Occipital lobe (tissue), 3 donors: ENCODE data around the gene PTPRN. TPM values are rescaled to one million over a fixed set of nuclear protein-coding genes. Genes with fewer than 3 reads are reported as not detected.

ENCODE experiments used
- DNase-seq: peaks from one replicate; lab custom pipeline; 2025; lab: John Stamatoyannopoulos, UW
- small RNA-seq: library from RNA; depleted of rRNA; stranded (forward); fragments of <200 nt; gene quantifications from one replicate; pipeline ENCODE3, GENCODE V24; 2014
- total RNA-seq: library from RNA; depleted of rRNA; stranded (reverse); fragments of >200 nt; gene quantifications from one replicate; pipeline ENCODE4 v1.2.3, GENCODE V29; 2014

PTPRN gene
- total RNA-seq, 1 donor from 2014 or later: 32.6 TPM

DNA sequence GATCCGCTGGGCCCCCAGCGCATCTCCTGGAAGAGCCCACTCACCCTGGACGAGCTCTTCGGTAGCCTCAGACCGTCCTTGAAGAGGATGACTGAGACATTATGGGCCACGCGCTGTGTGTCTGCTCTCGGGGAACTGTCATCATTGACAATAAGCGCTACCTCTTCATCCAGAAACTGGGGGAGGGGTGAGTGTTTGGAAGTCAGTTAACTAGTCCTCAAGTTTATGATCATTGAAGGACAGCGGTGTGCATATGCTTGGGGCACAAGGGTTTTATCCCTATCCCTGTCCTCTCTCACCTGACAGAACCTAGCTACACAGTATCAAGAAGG lies 63.3 kb downstream of the PTPRN start:
- DNase-seq: no peak

DNA sequence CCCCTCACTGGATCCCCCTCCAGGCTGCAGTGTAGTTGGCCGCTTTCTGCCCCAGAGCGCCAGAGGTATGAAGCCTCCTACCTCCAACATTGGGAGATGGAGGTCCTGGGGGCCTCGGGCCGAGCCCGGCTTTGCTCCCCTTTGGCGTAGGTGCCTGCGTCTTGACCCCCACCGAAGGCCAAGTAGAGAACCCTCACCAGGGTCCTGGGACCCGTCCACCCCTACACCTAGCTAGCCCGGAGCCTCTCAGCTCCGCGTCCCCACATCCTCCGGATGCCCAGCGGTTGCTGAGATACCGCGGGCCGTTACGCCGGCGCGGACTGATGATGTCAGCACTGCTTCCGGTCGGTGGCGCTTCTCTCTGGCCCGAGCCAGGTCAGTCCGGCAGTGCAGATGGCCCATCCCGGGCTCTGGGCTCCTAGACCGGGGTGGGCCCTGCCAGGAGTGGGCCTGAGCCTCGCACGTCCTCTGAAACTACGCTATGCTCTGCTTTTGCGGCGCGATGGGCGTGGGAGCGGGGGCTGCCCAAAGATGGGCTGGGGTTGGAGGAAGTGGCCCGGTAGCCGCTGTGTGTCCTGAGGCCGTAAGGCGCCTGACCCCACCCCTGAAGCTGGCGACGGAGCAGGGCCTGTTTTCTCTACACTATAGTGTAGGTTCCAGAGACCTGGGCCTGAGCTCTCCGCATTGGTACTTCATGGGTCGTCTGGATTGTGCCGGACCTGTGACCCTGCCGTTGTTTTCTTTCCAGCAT lies 63.9 kb downstream of the PTPRN start, which contains the start of the genes GLB1L and STK16:
Gene GLB1L (minus strand): TSS at position 297 of the 751 bp plus-strand sequence. CDS start 1,871 bp downstream, outside the sequence.
Gene STK16 (plus strand): TSS at position 332 of the 751 bp plus-strand sequence. CDS start 521 bp downstream, outside the sequence.
- DNase-seq: peak; percentile 88

DNA sequence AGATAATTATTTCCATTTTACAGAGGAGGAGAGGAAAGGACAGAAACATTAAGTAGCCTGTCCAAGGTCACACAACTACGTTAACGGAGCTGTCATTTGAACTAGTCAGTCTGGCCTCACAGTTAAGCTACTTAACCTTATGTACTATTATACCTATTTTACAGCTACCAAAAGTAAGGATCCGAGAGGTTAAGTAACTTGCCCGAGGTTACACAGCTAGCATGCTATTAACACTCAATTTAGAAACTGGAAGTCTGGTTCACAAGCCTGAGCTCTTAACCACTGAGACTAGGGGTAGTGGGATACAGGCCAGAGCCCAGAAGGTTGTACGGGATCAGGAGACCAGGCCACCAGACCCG lies 64.4 kb downstream of the PTPRN start:
- DNase-seq: no peak

DNA sequence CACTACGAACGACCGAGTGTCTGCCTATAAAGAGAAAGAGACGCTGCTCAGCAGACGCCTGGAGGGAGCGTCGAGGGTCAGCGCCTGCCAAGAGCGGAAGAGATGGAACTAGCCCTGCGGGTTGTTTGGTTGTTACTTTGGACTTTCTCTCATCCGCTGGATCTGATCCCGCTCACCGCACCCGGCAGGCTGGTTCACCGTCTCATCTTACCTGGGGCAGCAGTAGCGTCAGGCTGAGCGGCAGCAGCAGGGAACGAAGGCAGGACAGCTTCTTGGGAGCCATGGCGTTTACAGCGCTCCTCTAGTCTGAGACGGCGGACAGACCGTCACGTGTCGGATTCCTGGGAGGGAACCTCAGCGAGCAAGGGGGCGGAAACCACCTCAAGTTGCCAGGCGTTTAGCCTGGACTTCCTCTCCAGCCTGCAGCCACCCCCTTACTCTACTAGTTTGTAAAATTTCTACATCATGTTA lies 65.9 kb downstream of the PTPRN start:
- DNase-seq: no peak

Small RNA genes lying within 50 kb of the gene (small RNA-seq; reads per million reads assigned to genes)
- not detected for gene AC053503.3
- 7.0 reads per million, percentile 91 among the genes with 10 or more reads in this experiment for gene MIR153-1

Other genes starting within 250 kb of the PTPRN start
- gene IHH, start 248.5 kb downstream of the PTPRN start, total RNA-seq: 0.16 TPM
- gene NHEJ1, start 148.6 kb downstream of the PTPRN start, total RNA-seq: 9.2 TPM
- gene SLC23A3, start 139.4 kb downstream of the PTPRN start, total RNA-seq: 0.31 TPM
- gene CNPPD1, start 132.5 kb downstream of the PTPRN start, total RNA-seq: 39.3 TPM
- gene RETREG2, start 131.1 kb downstream of the PTPRN start, total RNA-seq: 73.8 TPM
- gene ZFAND2B, start 102.6 kb downstream of the PTPRN start, total RNA-seq: 14.5 TPM
- gene ABCB6, start 90.4 kb downstream of the PTPRN start, total RNA-seq: 32.0 TPM
- 24.5 TPM for gene ATG9A, start 79.8 kb downstream of the PTPRN start, total RNA-seq
- gene ANKZF1, start 79.6 kb downstream of the PTPRN start, total RNA-seq: 40.4 TPM
- 2.7 TPM for gene GLB1L, start 64.0 kb downstream of the PTPRN start, total RNA-seq
- 15.4 TPM for gene STK16, start 63.9 kb downstream of the PTPRN start, total RNA-seq
- not detected for gene TUBA4B, start 56.2 kb downstream of the PTPRN start, total RNA-seq
- gene TUBA4A, start 55.5 kb downstream of the PTPRN start, total RNA-seq: 2.7 TPM
- gene DNAJB2, start 30.0 kb downstream of the PTPRN start, total RNA-seq: 73.2 TPM
- gene RESP18, start 23.3 kb upstream of the PTPRN start, total RNA-seq: not detected
- 17.5 TPM for gene DNPEP, start 78.5 kb upstream of the PTPRN start, total RNA-seq
- gene DES, start 109.0 kb upstream of the PTPRN start, total RNA-seq: 2.3 TPM
- 14.2 TPM for gene SPEG, start 125.4 kb upstream of the PTPRN start, total RNA-seq
- gene GMPPA, start 189.5 kb upstream of the PTPRN start, total RNA-seq: 7.5 TPM
- gene ASIC4, start 205.1 kb upstream of the PTPRN start, total RNA-seq: 8.3 TPM
- gene CHPF, start 234.4 kb upstream of the PTPRN start, total RNA-seq: 25.9 TPM
- gene TMEM198, start 234.6 kb upstream of the PTPRN start, total RNA-seq: 14.0 TPM